T follicular helper cell (primary cell): Measurements from ENCODE around the gene OAS1.
A peak's percentile ranks its signal among the peaks of the same experiment; 100 is the strongest.
"Not testable (repeated sequence)": the region's sequence is repeated elsewhere in the genome, so short reads cannot be mapped to it uniquely, and the experiment has no call there.

Source experiments
- DNase-seq: peaks from one replicate; pipeline ENCODE4 v3.0.0-alpha.2; 2020; ENCODE audit warnings: low read depth

The OAS1 gene

GRCh38 chr12:112900298-112901145 lies 6.2 kb upstream of the OAS1 start:
- DNase-seq, result peak; percentile 9

- DNase-seq, result no peak
Observed at GRCh38 chr12:112901271-112901670, 5.5 kb upstream of the OAS1 start.

GRCh38 chr12:112904571-112904970 lies 2.2 kb upstream of the OAS1 start:
- DNase-seq, result no peak

- no peak for DNase-seq
Observed at GRCh38 chr12:112905451-112906089, 1.2 kb upstream of the OAS1 start.

GRCh38 chr12:112907415-112908157 lies 824 bp downstream of the OAS1 start:
- no peak for DNase-seq

- no peak for DNase-seq
Observed at GRCh38 chr12:112908548-112908947, 1.8 kb downstream of the OAS1 start.

GRCh38 chr12:112909693-112910092 lies 2.9 kb downstream of the OAS1 start:
- no peak for DNase-seq

- no peak for DNase-seq
Observed at GRCh38 chr12:112913038-112913688, 6.4 kb downstream of the OAS1 start.

- not testable (repeated sequence) for DNase-seq
Observed at GRCh38 chr12:112913888-112914287, 7.1 kb downstream of the OAS1 start.

GRCh38 chr12:112916270-112916669 lies 9.5 kb downstream of the OAS1 start:
- no peak for DNase-seq

GRCh38 chr12:112919121-112919520 lies 12.4 kb downstream of the OAS1 start:
- no peak for DNase-seq

GRCh38 chr12:112924986-112925385 lies 18.2 kb downstream of the OAS1 start:
- no peak for DNase-seq

- DNase-seq, result not testable (repeated sequence)
Observed at GRCh38 chr12:112926416-112927033, 19.8 kb downstream of the OAS1 start.

GRCh38 chr12:112927475-112927874 lies 20.7 kb downstream of the OAS1 start:
- no peak for DNase-seq

- no peak for DNase-seq
Observed at GRCh38 chr12:112927925-112928324, 21.2 kb downstream of the OAS1 start.

GRCh38 chr12:112928978-112929377 lies 22.2 kb downstream of the OAS1 start:
- DNase-seq, result no peak

- no peak for DNase-seq
Observed at GRCh38 chr12:112929715-112930114, 23.0 kb downstream of the OAS1 start.

GRCh38 chr12:112930350-112930749 lies 23.6 kb downstream of the OAS1 start:
- DNase-seq, result no peak

GRCh38 chr12:112932485-112933128 lies 25.8 kb downstream of the OAS1 start:
- no peak for DNase-seq

- DNase-seq, result no peak
Observed at GRCh38 chr12:112933129-112933505, 26.4 kb downstream of the OAS1 start.

- no peak for DNase-seq
Observed at GRCh38 chr12:112936264-112936663, 29.5 kb downstream of the OAS1 start.
